Naive thymus-derived CD4-positive, alpha-beta T cell (primary cell): ENCODE measurements around the gene NUDT7. TPM values are rescaled to one million over a fixed set of nuclear protein-coding genes. Genes with fewer than 3 reads are reported as not detected.

ENCODE experiments used
- ATAC-seq: fragments of 150-1000 bp; cut with Tn5 transposase; 2 replicates; pipeline ENCODE4 v1.10.0; 2021; ENCODE audit warnings: mild to moderate bottlenecking, moderate library complexity
- CTCF ChIA-PET: fragments of 350-600 bp; sonication (Branson Sonifier 250); formaldehyde crosslinking; loops from one replicate; lab custom pipeline; 2021; ENCODE audit warnings: antibody characterized with exemption; lab: Charles Lee
- POLR2A ChIA-PET: fragments of 350-600 bp; sonication (Branson Sonifier 250); formaldehyde crosslinking; loops from one replicate; lab custom pipeline; 2021; ENCODE audit warnings: antibody characterized with exemption, inconsistent platforms; lab: Charles Lee
- DNase-seq, 9 donors: peaks; one replicate each; pipeline versions ENCODE4 v3.0.0 to v3.0.0-alpha.2; 2020 to 2022; ENCODE audit warnings: mixed read lengths in 1 of 9
- H3K27ac ChIP-seq: one replicate; pipeline ENCODE4 v1.7.0; 2013; ENCODE audit warnings: mild to moderate bottlenecking, low read depth, low read length, moderate library complexity
- H3K27me3 ChIP-seq, 2 donors: one replicate each; pipeline ENCODE4 v1.7.0; 2013; ENCODE audit warnings: low read length in 2 of 2, mild to moderate bottlenecking in 2 of 2, moderate library complexity in 2 of 2; ENCODE audit not compliant: control insufficient read depth in 2 of 2, insufficient read depth in 2 of 2
- H3K36me3 ChIP-seq, 3 experiments: 1 replicate in 2 of 3; 2 replicates in 1 of 3; pipeline ENCODE4 v1.7.0; 2013; ENCODE audit warnings: low read length in 3 of 3, mild to moderate bottlenecking in 3 of 3, moderate library complexity in 1 of 3; ENCODE audit not compliant: insufficient read depth in 3 of 3, control insufficient read depth in 2 of 3
- H3K4me1 ChIP-seq, 2 donors: one replicate each; pipeline ENCODE4 v1.7.0; 2013; ENCODE audit warnings: low read length in 2 of 2, mild to moderate bottlenecking in 2 of 2, moderate library complexity in 1 of 2; ENCODE audit not compliant: control insufficient read depth in 2 of 2, insufficient read depth in 2 of 2
- H3K4me3 ChIP-seq: 2 replicates; pipeline ENCODE4 v1.7.0; 2013; ENCODE audit warnings: mild to moderate bottlenecking, low read length
- H3K9me3 ChIP-seq, 3 experiments: 1 replicate in 2 of 3; 2 replicates in 1 of 3; pipeline ENCODE4 v1.7.0; 2013; ENCODE audit warnings: low read length in 3 of 3; ENCODE audit not compliant: control insufficient read depth in 2 of 3
- H3K27ac Mint-ChIP-seq, 9 donors: one replicate each; pipeline ENCODE4 v1.8.0; 2020 to 2022; ENCODE audit warnings: mixed read lengths in 9 of 9, mild to moderate bottlenecking in 8 of 9, moderate library complexity in 5 of 9, inconsistent platforms in 2 of 9
- H3K27me3 Mint-ChIP-seq, 5 donors: one replicate each; pipeline ENCODE4 v1.8.0; 2021 to 2022; ENCODE audit warnings: mixed read lengths in 5 of 5, mild to moderate bottlenecking in 1 of 5
- H3K36me3 Mint-ChIP-seq, 5 donors: one replicate each; pipeline ENCODE4 v1.8.0; 2020 to 2022; ENCODE audit warnings: mixed read lengths in 5 of 5, mild to moderate bottlenecking in 3 of 5, inconsistent platforms in 1 of 5
- H3K4me1 Mint-ChIP-seq, 7 donors: one replicate each; pipeline ENCODE4 v1.8.0; 2020 to 2022; ENCODE audit warnings: mixed read lengths in 7 of 7, mild to moderate bottlenecking in 3 of 7, inconsistent platforms in 1 of 7
- H3K4me3 Mint-ChIP-seq, 10 donors: one replicate each; pipeline ENCODE4 v1.8.0; 2020 to 2022; ENCODE audit warnings: mild to moderate bottlenecking in 10 of 10, mixed read lengths in 10 of 10, moderate library complexity in 6 of 10, inconsistent platforms in 2 of 10
- H3K9me3 Mint-ChIP-seq, 11 donors: one replicate each; pipeline ENCODE4 v1.8.0; 2020 to 2022; ENCODE audit warnings: mixed read lengths in 11 of 11, mild to moderate bottlenecking in 4 of 11, inconsistent platforms in 1 of 11, moderate library complexity in 1 of 11
- intact Hi-C, 2 donors: fragments of 100-400 bp; cut with micrococcal nuclease; formaldehyde crosslinking; loops; one replicate each; pipeline ENCODE4 v1.15.1; 2023
- polyA plus RNA-seq, 2 donors: library from polyadenylated mRNA; unstranded; fragments of 300-500 nt; fragmentation: Illumina TruSeq; gene quantifications; one replicate each; pipeline ENCODE4 v1.2.3, GENCODE V29; 2021
- total RNA-seq, 6 experiments: library from RNA in 5 of 6; stranded (reverse) in 5 of 6; gene quantifications; 1 replicate in 5 of 6; 2 replicates in 1 of 6; pipeline ENCODE4 v1.2.3 and lab custom pipeline; 2021 to 2026

The NUDT7 gene
- total and polyA plus RNA-seq, 7 experiments from 2014 or later = 2.1 to 22.8 (median 10.0) TPM

GRCh38 chr16:77763994-77764393 lies 41.7 kb downstream of the NUDT7 start:
- intact Hi-C loops = no loop called here
- Histone ChIP-seq H3K36me3 (no peaks in the 10 kb centered on the region), H3K27me3 (no peaks in the 10 kb centered on the region), H3K9me3 (no peaks in the 10 kb centered on the region), H3K4me1 (no peaks in the 10 kb centered on the region), H3K27ac (no peak overlapping the region), H3K4me3 (no peak overlapping the region)
- no peaks in the 10 kb centered on the region for H3K4me1 Mint-ChIP-seq
- ChIA-PET CTCF (no interaction called here), POLR2A (no interaction called here)
- peaks cover 0 to 24% (median 16%) of the 10 kb centered on the region in 5 donors for H3K27me3 Mint-ChIP-seq
- H3K27ac Mint-ChIP-seq = no peak overlapping the region
- no peaks in the 10 kb centered on the region for H3K9me3 Mint-ChIP-seq
- ATAC-seq (no peak), DNase-seq (no peak)
- H3K4me3 Mint-ChIP-seq = no peak overlapping the region
- H3K36me3 Mint-ChIP-seq = no peaks in the 10 kb centered on the region

GRCh38 chr16:77767211-77767610 lies 44.9 kb downstream of the NUDT7 start:
- no peaks in the 10 kb centered on the region for H3K4me1 ChIP-seq
- intact Hi-C loops = no loop called here
- H3K4me1 Mint-ChIP-seq = no peaks in the 10 kb centered on the region
- no peaks in the 10 kb centered on the region for H3K9me3 Mint-ChIP-seq
- H3K27ac Mint-ChIP-seq = no peak overlapping the region
- no peaks in the 10 kb centered on the region for H3K27me3 ChIP-seq
- no peaks in the 10 kb centered on the region for H3K9me3 ChIP-seq
- ATAC-seq (no peak), DNase-seq (no peak)
- ChIA-PET CTCF (no interaction called here), POLR2A (interaction anchor here (0.8 kb wide), 1 partner anchor 16 kb away, joined by 3 read pairs; no protein-coding TSS in a partner anchor)
- H3K27me3 Mint-ChIP-seq = peaks cover 0 to 25% (median 21%) of the 10 kb centered on the region in 5 donors
- H3K36me3 ChIP-seq = no peaks in the 10 kb centered on the region
- no peaks in the 10 kb centered on the region for H3K36me3 Mint-ChIP-seq
- H3K4me3 ChIP-seq = no peak overlapping the region
- no peak overlapping the region for H3K4me3 Mint-ChIP-seq
- H3K27ac ChIP-seq = no peak overlapping the region

- Histone ChIP-seq H3K27ac (no peak overlapping the region), H3K4me3 (no peak overlapping the region), H3K4me1 (no peaks in the 10 kb centered on the region), H3K9me3 (no peaks in the 10 kb centered on the region), H3K27me3 (no peaks in the 10 kb centered on the region), H3K36me3 (no peaks in the 10 kb centered on the region)
- intact Hi-C loops = no loop called here
- POLR2A ChIA-PET = no interaction called here
- ATAC-seq = no peak
- Mint-ChIP-seq H3K27ac (no peak overlapping the region), H3K4me3 (no peak overlapping the region), H3K27me3 (peaks cover 0 to 25% (median 21%) of the 10 kb centered on the region in 5 donors), H3K9me3 (no peaks in the 10 kb centered on the region), H3K4me1 (no peaks in the 10 kb centered on the region), H3K36me3 (no peaks in the 10 kb centered on the region)
- no peak for DNase-seq
- CTCF ChIA-PET = no interaction called here
Observed at GRCh38 chr16:77767826-77768225, 45.5 kb downstream of the NUDT7 start.

- DNase-seq (no peak), ATAC-seq (no peak)
- H3K9me3 ChIP-seq = no peaks in the 10 kb centered on the region
- CTCF ChIA-PET = no interaction called here
- H3K36me3 ChIP-seq = no peaks in the 10 kb centered on the region
- Mint-ChIP-seq H3K27ac (no peak overlapping the region), H3K9me3 (peaks cover 0 to 2% (median 0%) of the 10 kb centered on the region in 11 donors), H3K36me3 (no peaks in the 10 kb centered on the region), H3K4me3 (no peak overlapping the region), H3K27me3 (peaks cover 0 to 29% (median 26%) of the 10 kb centered on the region in 5 donors), H3K4me1 (no peaks in the 10 kb centered on the region)
- POLR2A ChIA-PET = no interaction called here
- H3K4me3 ChIP-seq = no peak overlapping the region
- no peaks in the 10 kb centered on the region for H3K27me3 ChIP-seq
- no peak overlapping the region for H3K27ac ChIP-seq
- no peaks in the 10 kb centered on the region for H3K4me1 ChIP-seq
- intact Hi-C loops = no loop called here
Observed at GRCh38 chr16:77775911-77776909, 53.9 kb downstream of the NUDT7 start.

- ATAC-seq = no peak
- POLR2A ChIA-PET = no interaction called here
- Histone ChIP-seq H3K4me1 (no peaks in the 10 kb centered on the region), H3K4me3 (no peak overlapping the region), H3K27me3 (no peaks in the 10 kb centered on the region), H3K9me3 (no peaks in the 10 kb centered on the region), H3K36me3 (no peaks in the 10 kb centered on the region), H3K27ac (no peak overlapping the region)
- peaks cover 0 to 2% (median 0%) of the 10 kb centered on the region in 11 donors for H3K9me3 Mint-ChIP-seq
- peaks cover 0 to 32% (median 26%) of the 10 kb centered on the region in 5 donors for H3K27me3 Mint-ChIP-seq
- H3K4me1 Mint-ChIP-seq = no peaks in the 10 kb centered on the region
- CTCF ChIA-PET = no interaction called here
- DNase-seq = no peak
- no peak overlapping the region for H3K4me3 Mint-ChIP-seq
- H3K27ac Mint-ChIP-seq = no peak overlapping the region
- H3K36me3 Mint-ChIP-seq = no peaks in the 10 kb centered on the region
- intact Hi-C loops = no loop called here
Observed at GRCh38 chr16:77777745-77778144, 55.4 kb downstream of the NUDT7 start.

- no peaks in the 10 kb centered on the region for H3K36me3 ChIP-seq
- DNase-seq (no peak), ATAC-seq (no peak)
- no peaks in the 10 kb centered on the region for H3K36me3 Mint-ChIP-seq
- intact Hi-C loops = loop anchor here (5.0 kb wide), 2 partner anchors 103 to 207 kb away; no protein-coding TSS in a partner anchor
- H3K4me3 ChIP-seq = no peak overlapping the region
- no peak overlapping the region for H3K4me3 Mint-ChIP-seq
- peaks cover 0 to 2% (median 0%) of the 10 kb centered on the region in 11 donors for H3K9me3 Mint-ChIP-seq
- H3K4me1 ChIP-seq = no peaks in the 10 kb centered on the region
- POLR2A ChIA-PET = no interaction called here
- no peaks in the 10 kb centered on the region for H3K9me3 ChIP-seq
- H3K27me3 Mint-ChIP-seq = peaks cover 2 to 28% (median 20%) of the 10 kb centered on the region in 5 donors
- CTCF ChIA-PET = no interaction called here
- H3K4me1 Mint-ChIP-seq = no peaks in the 10 kb centered on the region
- H3K27ac Mint-ChIP-seq = no peak overlapping the region
- no peaks in the 10 kb centered on the region for H3K27me3 ChIP-seq
- H3K27ac ChIP-seq = no peak overlapping the region
Observed at GRCh38 chr16:77780378-77780837, 58.1 kb downstream of the NUDT7 start.
